NCI-H345 (cell line): ENCODE results near the gene ZNF850.

ENCODE experiments used
- DNase-seq: peaks from one replicate; lab custom pipeline; 2025; lab: John Stamatoyannopoulos, UW

The ZNF850 gene

GRCh38 chr19:36688058-36688457, 84.5 kb downstream of the ZNF850 start:
- no peak for DNase-seq

GRCh38 chr19:36687214-36688056, 85.2 kb downstream of the ZNF850 start, which contains the start of gene ZNF567:
Gene ZNF567 (plus strand): TSS chr19:36687612. CDS start chr19:36694868, 7,256 bp downstream.
- peak; percentile 100 for DNase-seq

- peak; percentile 54 for DNase-seq
Measured at GRCh38 chr19:36686365-36687213, 86.0 kb downstream of the ZNF850 start.

GRCh38 chr19:36685835-36686234, 86.8 kb downstream of the ZNF850 start:
- DNase-seq, result no peak

- DNase-seq, result no peak
Measured at GRCh38 chr19:36679455-36679854, 93.2 kb downstream of the ZNF850 start.

GRCh38 chr19:36674201-36674600, 98.4 kb downstream of the ZNF850 start:
- DNase-seq, result no peak

- no peak for DNase-seq
Measured at GRCh38 chr19:36672368-36672767, 100.2 kb downstream of the ZNF850 start.

- no peak for DNase-seq
Measured at GRCh38 chr19:36668646-36669045, 104.0 kb downstream of the ZNF850 start.

GRCh38 chr19:36665832-36666231, 106.8 kb downstream of the ZNF850 start:
- DNase-seq, result no peak
